ENCODE results near the gene CCDC102A. TPM values are rescaled to one million over a fixed set of nuclear protein-coding genes. Genes with fewer than 3 reads are reported as not detected.
A peak's percentile ranks its signal among the peaks of the same experiment; 100 is the strongest.

The CCDC102A gene
- total RNA-seq, 4 donors from 2014 or later: 22.7 to 54.9 (median 36.9) TPM

DNA sequence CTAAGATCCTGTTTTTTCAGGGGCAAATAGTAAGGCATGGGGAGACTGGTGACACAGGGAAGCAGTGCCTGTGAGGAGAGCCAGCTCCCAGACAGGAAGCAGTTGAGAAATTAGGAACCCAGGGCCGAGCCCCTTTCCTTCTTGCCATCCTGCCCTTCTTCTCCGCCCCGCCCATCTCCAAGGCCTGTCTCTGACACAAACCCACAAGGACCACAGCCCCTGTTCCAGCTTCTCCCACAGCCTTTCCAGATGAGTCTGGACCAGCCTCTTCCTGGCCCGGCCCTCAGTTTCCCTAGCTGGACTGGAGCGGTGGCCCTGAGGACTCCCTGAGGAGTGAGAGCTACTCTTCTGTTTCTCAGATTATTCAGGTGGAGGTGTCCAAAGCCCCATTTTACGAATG, 9.9 kb downstream of the CCDC102A start:
- no peak overlapping the region for H3K27ac ChIP-seq (replicated peaks in 1 of 4)
- WGBS: 85% methylated on average over 4 of the region's 6 CpGs
- DNase-seq (ENCODE audit: extremely low spot score): no peak
- intact Hi-C loops (cut with DNase I): loop anchor here (5.0 kb wide), 1 partner anchor 224 kb away; no protein-coding TSS in a partner anchor
- H3K4me1 ChIP-seq: peaks cover 18 to 29% (median 24%) of the 10 kb centered on the region in 4 donors
- peaks cover 0 to 36% (median 18%) of the 10 kb centered on the region in 4 donors for H3K36me3 ChIP-seq
- TF ChIP-seq, protein P1, sequence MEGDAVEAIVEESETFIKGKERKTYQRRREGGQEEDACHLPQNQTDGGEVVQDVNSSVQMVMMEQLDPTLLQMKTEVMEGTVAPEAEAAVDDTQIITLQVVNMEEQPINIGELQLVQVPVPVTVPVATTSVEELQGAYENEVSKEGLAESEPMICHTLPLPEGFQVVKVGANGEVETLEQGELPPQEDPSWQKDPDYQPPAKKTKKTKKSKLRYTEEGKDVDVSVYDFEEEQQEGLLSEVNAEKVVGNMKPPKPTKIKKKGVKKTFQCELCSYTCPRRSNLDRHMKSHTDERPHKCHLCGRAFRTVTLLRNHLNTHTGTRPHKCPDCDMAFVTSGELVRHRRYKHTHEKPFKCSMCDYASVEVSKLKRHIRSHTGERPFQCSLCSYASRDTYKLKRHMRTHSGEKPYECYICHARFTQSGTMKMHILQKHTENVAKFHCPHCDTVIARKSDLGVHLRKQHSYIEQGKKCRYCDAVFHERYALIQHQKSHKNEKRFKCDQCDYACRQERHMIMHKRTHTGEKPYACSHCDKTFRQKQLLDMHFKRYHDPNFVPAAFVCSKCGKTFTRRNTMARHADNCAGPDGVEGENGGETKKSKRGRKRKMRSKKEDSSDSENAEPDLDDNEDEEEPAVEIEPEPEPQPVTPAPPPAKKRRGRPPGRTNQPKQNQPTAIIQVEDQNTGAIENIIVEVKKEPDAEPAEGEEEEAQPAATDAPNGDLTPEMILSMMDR (IDR thresholded peaks at IDR 0.05): no peak
- TF ChIP-seq POLR2AphosphoS5 (IDR thresholded peaks at IDR 0.05) (no peak), EP300 (IDR thresholded peaks at IDR 0.05) (no peak), POLR2A (IDR thresholded peaks at IDR 0.05; ENCODE audit: low read depth) (no peak)
- no peaks in the 10 kb centered on the region for H3K9me3 ChIP-seq
- H3K4me3 ChIP-seq: no peak overlapping the region
- H3K27me3 ChIP-seq: no peaks in the 10 kb centered on the region

DNA sequence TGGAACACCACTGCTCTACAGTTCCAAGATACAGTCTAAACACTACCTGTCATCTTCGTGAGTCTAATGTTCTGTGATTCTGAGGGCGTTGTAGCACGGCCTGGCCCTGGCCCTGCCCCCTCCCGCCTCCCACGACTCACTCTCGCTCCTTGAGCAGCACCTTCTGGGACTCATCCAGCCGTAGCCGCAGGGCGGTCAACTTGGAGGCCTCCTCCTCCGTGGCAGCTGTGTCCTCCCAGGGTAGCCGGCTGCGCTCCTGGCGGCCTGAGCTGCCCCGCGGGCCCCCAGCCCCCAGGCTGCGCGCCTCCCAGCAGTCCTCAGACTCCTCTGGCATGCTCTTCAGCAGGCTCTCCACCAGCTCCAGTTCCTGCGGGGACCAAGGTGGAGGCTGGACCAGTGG, 10.6 kb downstream of the CCDC102A start:
- H3K4me1 ChIP-seq: peaks cover 17 to 22% (median 18%) of the 10 kb centered on the region in 4 donors
- H3K27ac ChIP-seq (replicated peaks in 1 of 4): no peak overlapping the region
- DNase-seq (ENCODE audit: extremely low spot score): no peak
- no peaks in the 10 kb centered on the region for H3K9me3 ChIP-seq
- 77% methylated on average over 9 of the region's 18 CpGs for WGBS
- no peak overlapping the region for H3K4me3 ChIP-seq
- H3K27me3 ChIP-seq: no peaks in the 10 kb centered on the region
- TF ChIP-seq POLR2A (IDR thresholded peaks at IDR 0.05; ENCODE audit: low read depth) (no peak), EP300 (IDR thresholded peaks at IDR 0.05) (no peak), POLR2AphosphoS5 (IDR thresholded peaks at IDR 0.05) (no peak)
- TF ChIP-seq, protein P1 (IDR thresholded peaks at IDR 0.05): no peak
- intact Hi-C loops (cut with DNase I): loop anchor here (5.0 kb wide), 1 partner anchor 223 kb away; no protein-coding TSS in a partner anchor
- peaks cover 0 to 40% (median 26%) of the 10 kb centered on the region in 4 donors for H3K36me3 ChIP-seq

DNA sequence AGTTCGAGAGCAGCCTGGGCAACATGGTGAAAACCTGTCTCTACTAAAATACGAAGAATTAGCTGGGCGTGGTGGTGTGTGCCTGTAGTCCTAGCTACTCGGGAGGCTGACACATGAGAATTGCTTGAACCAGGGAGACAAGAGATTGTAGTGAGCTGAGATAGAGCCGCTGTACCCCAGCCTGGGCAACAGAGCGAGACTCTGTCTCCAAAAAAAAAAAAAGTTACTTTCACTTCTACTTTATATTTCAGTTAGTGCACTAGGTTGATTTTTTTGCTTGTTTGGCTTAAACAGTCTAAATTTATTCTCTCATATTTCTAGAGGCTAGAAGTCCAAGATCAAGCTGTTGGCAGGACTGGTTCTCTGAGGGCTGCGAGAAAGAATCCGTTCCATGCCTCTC, 13.4 kb downstream of the CCDC102A start:
- H3K27ac ChIP-seq (replicated peaks in 1 of 4): no peak overlapping the region
- H3K9me3 ChIP-seq: no peaks in the 10 kb centered on the region
- 86% methylated on average over 8 of the region's 8 CpGs for WGBS
- TF ChIP-seq, protein P1 (IDR thresholded peaks at IDR 0.05): no peak
- TF ChIP-seq POLR2AphosphoS5 (IDR thresholded peaks at IDR 0.05) (no peak), EP300 (IDR thresholded peaks at IDR 0.05) (no peak), POLR2A (IDR thresholded peaks at IDR 0.05; ENCODE audit: low read depth) (no peak)
- DNase-seq (ENCODE audit: extremely low spot score): no peak
- H3K4me1 ChIP-seq: peaks cover 0 to 7% (median 4%) of the 10 kb centered on the region in 4 donors
- H3K4me3 ChIP-seq: no peak overlapping the region
- H3K27me3 ChIP-seq: no peaks in the 10 kb centered on the region
- H3K36me3 ChIP-seq: peaks cover 5 to 47% (median 33%) of the 10 kb centered on the region in 4 donors
- intact Hi-C loops (cut with DNase I): no loop called here

DNA sequence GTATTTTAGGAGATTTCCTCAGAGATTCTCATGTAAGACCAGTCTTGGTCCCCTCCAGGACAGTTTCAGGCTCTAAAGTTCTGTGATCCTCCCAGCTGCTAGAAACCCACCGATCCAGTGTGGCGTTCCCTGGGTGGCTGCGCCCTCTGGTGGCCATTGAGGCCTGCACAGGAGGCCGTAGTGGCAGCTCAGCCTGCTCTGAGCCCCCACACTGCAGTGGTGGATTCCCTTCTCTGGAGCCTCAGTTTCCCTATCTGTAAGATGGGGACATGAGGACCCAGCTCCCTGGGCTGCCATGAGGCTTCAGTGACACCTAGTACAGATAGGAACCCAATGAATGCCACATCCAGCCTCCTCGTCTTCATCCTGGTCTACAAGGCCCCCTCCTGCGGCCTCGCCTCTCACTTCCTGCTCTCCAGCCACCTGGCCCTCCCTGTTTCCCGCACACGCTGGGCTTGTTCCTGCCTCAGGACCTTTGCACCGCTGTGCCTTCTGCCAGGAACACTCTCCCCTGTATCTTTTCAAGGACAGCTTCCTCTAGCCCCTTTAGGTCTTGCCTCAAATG, 16.5 kb downstream of the CCDC102A start:
- H3K27me3 ChIP-seq: no peaks in the 10 kb centered on the region
- peak in 1 of 2 donors; percentile 53 for TF ChIP-seq POLR2AphosphoS5 (IDR thresholded peaks at IDR 0.05)
- TF ChIP-seq EP300 (IDR thresholded peaks at IDR 0.05): no peak
- no peak for TF ChIP-seq POLR2A (IDR thresholded peaks at IDR 0.05; ENCODE audit: low read depth)
- TF ChIP-seq, protein P1 (IDR thresholded peaks at IDR 0.05): peak; percentile 84 to 98 (median 87)
- H3K27ac ChIP-seq (replicated peaks in 1 of 4): no peak overlapping the region
- H3K4me3 ChIP-seq: no peak overlapping the region
- H3K36me3 ChIP-seq: peaks cover 7 to 63% (median 47%) of the 10 kb centered on the region in 4 donors
- WGBS: 28% methylated on average over 5 of the region's 10 CpGs
- H3K9me3 ChIP-seq: no peaks in the 10 kb centered on the region
- no peak for DNase-seq (ENCODE audit: extremely low spot score)
- intact Hi-C loops (cut with DNase I): loop anchor here (5.0 kb wide), 2 partner anchors 38 to 103 kb away; no protein-coding TSS in a partner anchor
- peaks cover 0 to 7% (median 4%) of the 10 kb centered on the region in 4 donors for H3K4me1 ChIP-seq
